Muscle layer of duodenum (tissue), 2 donors: ENCODE data around the gene SHLD1.
"Not testable (repeated sequence)": the region's sequence is repeated elsewhere in the genome, so short reads cannot be mapped to it uniquely, and the experiment has no call there.

Experiments
- H3K27ac ChIP-seq: one replicate; pipeline ENCODE4 v1.7.0; 2013; ENCODE audit warnings: mild to moderate bottlenecking, low read length
- H3K27me3 ChIP-seq: one replicate; pipeline ENCODE4 v1.7.0; 2013; ENCODE audit warnings: low read depth, mild to moderate bottlenecking, control low read depth, low read length
- H3K36me3 ChIP-seq, 2 donors: one replicate each; pipeline ENCODE4 v1.7.0; 2013; ENCODE audit warnings: low read length in 2 of 2, control low read depth in 1 of 2, mild to moderate bottlenecking in 1 of 2; ENCODE audit not compliant: insufficient read depth in 2 of 2, control insufficient read depth in 1 of 2
- H3K4me1 ChIP-seq, 2 donors: one replicate each; pipeline ENCODE4 v1.7.0; 2013; ENCODE audit warnings: low read length in 2 of 2, mild to moderate bottlenecking in 2 of 2, control low read depth in 1 of 2, moderate library complexity in 1 of 2; ENCODE audit not compliant: insufficient read depth in 2 of 2, control insufficient read depth in 1 of 2
- H3K4me3 ChIP-seq, 2 donors: one replicate each; pipeline ENCODE4 v1.7.0; 2013; ENCODE audit warnings: low read length in 2 of 2, low read depth in 1 of 2, mild to moderate bottlenecking in 1 of 2
- H3K9me3 ChIP-seq, 2 donors: one replicate each; pipeline ENCODE4 v1.7.0; 2013; ENCODE audit warnings: low read length in 2 of 2, control low read depth in 1 of 2, mild to moderate bottlenecking in 1 of 2; ENCODE audit not compliant: control insufficient read depth in 1 of 2
- donor health status: healthy.

The SHLD1 gene, protein sequence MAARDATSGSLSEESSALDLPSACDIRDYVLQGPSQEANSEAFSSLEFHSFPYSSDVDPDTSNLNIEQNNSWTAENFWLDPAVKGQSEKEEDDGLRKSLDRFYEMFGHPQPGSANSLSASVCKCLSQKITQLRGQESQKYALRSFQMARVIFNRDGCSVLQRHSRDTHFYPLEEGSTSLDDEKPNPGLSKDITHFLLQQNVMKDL

DNA sequence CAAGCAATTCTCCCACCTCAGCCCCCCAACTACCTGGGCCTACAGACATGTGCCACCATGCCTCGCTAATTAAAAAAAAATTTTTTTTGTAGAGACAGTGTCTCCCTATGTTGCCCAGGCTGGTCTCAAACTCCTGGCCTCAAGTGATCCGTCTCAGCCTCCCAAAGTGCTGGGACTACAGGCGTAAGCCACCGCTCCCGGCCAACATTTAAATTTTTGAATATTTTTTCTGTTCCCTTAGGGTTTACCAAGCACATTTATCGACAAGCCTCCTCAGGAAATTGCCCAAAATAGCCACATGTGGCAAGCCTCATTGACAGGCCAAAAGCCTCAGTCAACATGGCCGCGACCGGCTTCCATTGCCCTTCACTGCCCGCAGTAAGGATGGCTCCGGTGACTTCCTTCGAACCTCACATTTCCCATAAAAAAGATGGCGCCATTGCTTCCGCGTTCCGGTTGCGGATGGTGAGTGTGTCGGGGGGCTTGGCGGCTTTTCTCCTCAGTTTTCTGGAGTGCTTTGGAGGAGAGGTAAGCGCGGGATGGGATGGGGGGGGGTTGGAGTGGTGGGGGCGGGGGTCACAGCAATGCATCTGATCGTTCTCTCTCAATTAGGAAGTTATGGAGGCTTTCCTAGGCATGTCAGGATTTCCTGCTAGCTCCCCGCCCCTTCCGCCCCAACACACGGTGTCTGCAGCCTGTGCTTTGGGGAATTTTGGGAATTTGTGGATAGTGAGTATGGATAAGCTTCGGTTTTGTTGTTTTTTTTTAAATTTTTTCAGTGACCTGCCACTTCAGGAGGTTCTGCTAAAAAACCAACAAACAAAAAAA, at the start of gene SHLD1:
TSS of gene SHLD1 (plus strand) at position 450 of the 828 bp plus-strand sequence. CDS start 22,465 bp downstream, outside the sequence.
- H3K27ac ChIP-seq: peak within 1 kb of the TSS; percentile 56

DNA sequence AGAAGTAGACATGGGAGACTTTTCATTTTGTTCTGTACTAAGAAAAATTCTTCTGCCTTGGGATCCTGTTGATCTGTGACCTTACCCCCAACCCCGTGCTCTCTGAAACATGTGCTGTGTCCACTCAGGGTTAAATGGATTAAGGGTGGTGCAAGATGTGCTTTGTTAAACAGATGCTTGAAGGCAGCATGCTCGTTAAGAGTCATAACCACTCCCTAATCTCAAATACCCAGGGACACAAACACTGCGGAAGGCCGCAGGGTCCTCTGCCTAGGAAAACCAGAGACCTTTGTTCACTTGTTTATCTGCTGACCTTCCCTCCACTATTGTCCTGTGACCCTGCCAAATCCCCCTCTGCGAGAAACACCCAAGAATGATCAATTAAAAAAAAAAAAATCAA, 47.9 kb upstream of the SHLD1 start:
- H3K27me3 ChIP-seq, H3K9me3 ChIP-seq, H3K27ac ChIP-seq, H3K4me3 ChIP-seq, H3K36me3 ChIP-seq, H3K4me1 ChIP-seq: not testable (repeated sequence)

More for the DNA sequence above, at the start of gene SHLD1:
- Histone ChIP-seq H3K4me1 (peaks cover 4 to 7% of the 10 kb centered on the region in 2 donors), H3K4me3 (peak within 1 kb of the TSS; percentile 77 to 79), H3K27me3 (no peaks in the 10 kb centered on the region), H3K36me3 (no peaks in the 10 kb centered on the region), H3K9me3 (no peaks in the 10 kb centered on the region)

DNA sequence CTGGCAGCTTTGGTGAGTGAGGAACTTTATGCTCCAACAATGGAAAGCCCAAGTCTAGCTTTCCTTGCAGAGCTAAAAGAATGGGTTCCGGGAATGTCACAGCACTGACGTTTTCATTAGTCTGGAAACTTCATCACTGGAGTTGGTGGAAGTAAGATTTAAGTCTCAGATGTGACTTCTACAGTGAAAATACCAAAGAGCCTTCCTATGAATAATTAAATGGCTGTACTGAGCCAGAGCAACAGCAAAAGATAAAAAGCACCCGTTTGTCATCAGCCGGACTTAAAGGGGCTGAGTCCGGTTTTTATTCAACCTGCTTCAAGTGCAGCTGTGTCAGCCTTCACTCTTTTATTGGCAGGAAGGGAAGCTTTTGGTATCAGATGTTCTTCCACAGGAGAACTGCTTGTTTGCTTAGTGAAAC, 46.5 kb upstream of the SHLD1 start:
- H3K27ac ChIP-seq: no peak overlapping the region

DNA sequence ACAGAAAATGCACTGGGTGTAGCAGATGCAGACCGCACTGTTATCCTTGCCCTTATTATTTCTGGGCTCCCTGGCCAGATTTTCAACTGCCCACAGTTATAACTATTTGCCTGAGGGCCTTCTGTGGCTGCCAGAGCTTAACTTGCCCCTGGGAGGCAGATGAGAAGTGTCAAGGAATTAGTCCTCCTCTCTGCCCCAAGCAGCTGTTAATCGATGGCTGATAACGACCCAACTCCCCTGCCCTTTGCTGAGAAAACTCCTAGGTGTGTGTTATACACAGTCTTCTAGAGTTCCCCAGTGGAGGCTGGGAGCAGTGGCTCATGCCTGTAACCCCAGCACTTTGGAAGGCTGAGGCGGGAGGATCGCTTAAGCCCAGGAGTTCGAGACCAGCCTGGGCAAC, 44.4 kb upstream of the SHLD1 start:
- no peaks in the 10 kb centered on the region for H3K9me3 ChIP-seq
- H3K27me3 ChIP-seq: no peaks in the 10 kb centered on the region
- no peaks in the 10 kb centered on the region for H3K36me3 ChIP-seq
- H3K27ac ChIP-seq: no peak overlapping the region
- H3K4me3 ChIP-seq: no peak overlapping the region
- H3K4me1 ChIP-seq: peaks cover 4 to 5% of the 10 kb centered on the region in 2 donors

More for the DNA sequence above, 46.5 kb upstream of the SHLD1 start:
- no peaks in the 10 kb centered on the region for H3K36me3 ChIP-seq
- no peaks in the 10 kb centered on the region for H3K27me3 ChIP-seq
- H3K9me3 ChIP-seq: no peaks in the 10 kb centered on the region
- H3K4me3 ChIP-seq: peak overlapping the region in 1 of 2 donors; percentile 12
- peaks cover 0 to 5% of the 10 kb centered on the region in 2 donors for H3K4me1 ChIP-seq

DNA sequence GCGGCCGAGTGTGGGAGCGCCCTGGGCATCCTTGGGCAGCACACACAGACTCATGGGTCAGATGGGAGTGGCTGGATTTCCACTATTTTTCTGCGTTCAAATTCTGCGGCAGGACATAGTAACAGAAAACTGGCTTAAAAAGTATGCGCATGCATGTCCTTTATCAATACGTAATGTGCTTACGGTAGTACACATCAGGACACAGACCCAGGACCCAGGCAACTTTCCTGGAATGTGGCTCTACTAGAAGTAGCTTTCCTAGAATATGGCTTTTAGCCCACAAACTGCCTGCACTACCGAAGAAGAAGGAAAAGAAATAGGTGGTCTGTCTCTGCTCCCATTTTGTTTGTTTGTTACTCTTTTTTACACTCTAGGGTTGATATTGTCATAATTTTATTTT, 43.4 kb upstream of the SHLD1 start:
- H3K27ac ChIP-seq: no peak overlapping the region
- H3K4me3 ChIP-seq: no peak overlapping the region
- H3K36me3 ChIP-seq: no peaks in the 10 kb centered on the region
- peaks cover 5 to 6% of the 10 kb centered on the region in 2 donors for H3K4me1 ChIP-seq
- no peaks in the 10 kb centered on the region for H3K9me3 ChIP-seq
- H3K27me3 ChIP-seq: no peaks in the 10 kb centered on the region

DNA sequence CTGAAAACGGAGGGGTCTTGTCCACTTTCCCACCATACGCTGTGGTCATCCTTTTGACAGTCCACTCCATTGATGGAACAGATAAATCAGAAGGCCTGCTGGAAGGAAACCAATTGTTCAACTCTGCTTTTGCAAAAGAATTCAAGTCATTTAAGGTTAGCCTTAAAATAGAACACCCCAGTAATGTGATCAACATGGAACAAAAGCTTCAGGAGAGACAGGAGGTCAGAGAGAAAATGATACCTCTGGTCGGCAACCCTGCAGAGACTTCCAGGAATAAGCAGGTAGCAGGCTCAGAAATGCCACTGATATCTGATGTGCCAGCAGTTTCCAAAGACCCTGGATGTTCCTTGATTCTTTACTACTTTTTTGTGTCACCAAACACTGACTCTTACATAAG, 39.6 kb upstream of the SHLD1 start:
- no peak overlapping the region for H3K27ac ChIP-seq
- H3K36me3 ChIP-seq: no peaks in the 10 kb centered on the region
- no peak overlapping the region for H3K4me3 ChIP-seq
- H3K9me3 ChIP-seq: peaks cover 3 to 7% of the 10 kb centered on the region in 2 donors
- H3K27me3 ChIP-seq: no peaks in the 10 kb centered on the region
- H3K4me1 ChIP-seq: peaks cover 0 to 6% of the 10 kb centered on the region in 2 donors

DNA sequence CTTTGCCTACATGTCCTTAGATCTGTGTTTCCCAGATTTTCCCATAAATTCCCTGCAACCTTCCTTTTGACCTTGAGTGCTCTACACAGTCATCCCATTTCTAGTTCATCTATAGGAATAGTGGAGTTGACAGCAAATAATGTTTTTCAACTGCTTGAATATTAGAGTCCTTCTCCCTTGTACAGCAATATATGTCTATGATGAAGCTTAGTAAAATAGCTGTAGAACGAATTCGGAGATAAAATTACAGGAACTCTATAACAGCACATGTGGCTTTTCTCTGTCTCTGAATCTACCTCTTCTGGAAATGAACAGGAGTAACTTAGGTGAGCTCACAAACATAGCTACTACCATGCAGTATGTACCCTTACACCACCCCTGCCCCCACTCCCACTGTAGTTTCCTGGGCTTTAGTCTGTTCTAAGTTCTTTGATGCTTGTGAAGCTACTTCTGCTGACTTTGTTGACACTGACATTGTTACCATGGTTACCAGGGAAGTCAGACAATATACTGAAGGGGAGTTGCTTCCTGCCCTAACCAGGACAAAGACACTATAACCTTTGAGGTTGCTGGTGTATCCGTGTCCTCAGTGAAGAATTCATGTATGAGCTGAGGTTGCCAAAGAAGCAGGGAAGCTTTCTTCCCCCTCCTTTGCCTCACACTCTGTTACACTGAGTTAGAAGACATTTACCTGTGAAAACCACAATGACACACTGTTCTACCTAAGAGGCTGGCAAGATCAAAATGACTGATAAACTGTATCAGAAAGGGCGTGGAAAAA, 35.8 kb upstream of the SHLD1 start:
- Histone ChIP-seq H3K27ac (no peak overlapping the region), H3K27me3 (no peaks in the 10 kb centered on the region), H3K36me3 (no peaks in the 10 kb centered on the region), H3K4me3 (no peak overlapping the region), H3K4me1 (peaks cover 0 to 6% of the 10 kb centered on the region in 2 donors), H3K9me3 (peaks cover 3 to 7% of the 10 kb centered on the region in 2 donors)

DNA sequence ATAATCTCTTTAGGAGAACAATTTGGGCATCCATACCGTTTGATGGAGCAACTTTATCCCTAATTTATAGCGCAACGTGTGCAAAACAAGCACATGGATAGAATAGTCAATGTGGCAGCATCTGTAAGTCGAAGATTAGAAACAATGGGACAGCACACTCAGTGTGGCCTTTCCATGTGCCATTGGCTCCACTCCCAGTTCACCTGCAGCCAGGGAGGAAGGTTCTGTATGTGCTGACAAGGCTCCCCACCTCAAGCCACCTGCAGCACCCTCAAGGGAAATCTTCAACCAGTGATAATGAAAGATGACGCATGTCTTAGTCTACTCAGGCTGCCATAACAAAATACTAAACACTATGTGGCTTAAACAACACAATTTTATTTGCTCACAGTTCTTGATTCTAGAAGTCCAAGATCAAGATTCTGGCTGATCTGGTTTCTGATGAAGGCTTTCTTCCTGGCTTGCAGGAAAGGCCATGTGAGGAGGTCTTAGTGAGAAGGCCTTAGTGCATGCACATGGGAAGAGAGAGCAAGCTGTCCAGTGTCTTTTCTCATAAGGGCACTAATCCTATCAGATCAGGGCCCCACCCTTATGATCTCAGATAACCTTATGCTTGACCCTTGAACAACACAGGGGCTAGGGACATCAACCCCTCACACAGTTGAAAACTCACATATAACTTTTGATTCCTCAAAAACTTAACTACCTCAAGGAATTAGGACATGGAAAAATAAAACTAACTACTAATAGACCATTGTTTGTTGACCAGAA, 34.9 kb upstream of the SHLD1 start:
- Histone ChIP-seq H3K36me3 (no peaks in the 10 kb centered on the region), H3K4me3 (no peak overlapping the region), H3K4me1 (peaks cover 0 to 6% of the 10 kb centered on the region in 2 donors), H3K9me3 (peaks cover 3 to 7% of the 10 kb centered on the region in 2 donors), H3K27me3 (no peaks in the 10 kb centered on the region), H3K27ac (no peak overlapping the region)

DNA sequence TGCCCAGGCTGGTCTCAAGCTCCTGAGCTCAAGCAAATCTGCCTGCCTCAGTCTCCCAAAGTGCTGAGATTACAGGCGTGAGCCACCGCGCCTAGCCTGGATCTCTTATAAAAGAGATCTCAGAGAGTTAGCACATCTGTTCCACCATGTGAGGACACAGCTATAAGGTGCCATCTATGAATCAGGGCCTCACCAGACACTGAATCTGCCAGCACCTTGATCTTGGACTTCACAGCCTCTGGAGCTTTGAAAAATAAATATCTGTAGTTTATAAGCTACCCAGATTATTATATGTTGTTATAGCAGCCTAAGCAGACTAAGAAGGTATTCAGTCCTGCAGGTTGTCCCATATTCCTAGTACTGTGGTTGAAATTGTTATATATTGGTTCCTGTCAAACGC, 33.2 kb upstream of the SHLD1 start:
- no peaks in the 10 kb centered on the region for H3K36me3 ChIP-seq
- H3K27ac ChIP-seq: no peak overlapping the region
- no peaks in the 10 kb centered on the region for H3K4me1 ChIP-seq
- H3K4me3 ChIP-seq: no peak overlapping the region
- no peaks in the 10 kb centered on the region for H3K27me3 ChIP-seq
- H3K9me3 ChIP-seq: peaks cover 3 to 7% of the 10 kb centered on the region in 2 donors

DNA sequence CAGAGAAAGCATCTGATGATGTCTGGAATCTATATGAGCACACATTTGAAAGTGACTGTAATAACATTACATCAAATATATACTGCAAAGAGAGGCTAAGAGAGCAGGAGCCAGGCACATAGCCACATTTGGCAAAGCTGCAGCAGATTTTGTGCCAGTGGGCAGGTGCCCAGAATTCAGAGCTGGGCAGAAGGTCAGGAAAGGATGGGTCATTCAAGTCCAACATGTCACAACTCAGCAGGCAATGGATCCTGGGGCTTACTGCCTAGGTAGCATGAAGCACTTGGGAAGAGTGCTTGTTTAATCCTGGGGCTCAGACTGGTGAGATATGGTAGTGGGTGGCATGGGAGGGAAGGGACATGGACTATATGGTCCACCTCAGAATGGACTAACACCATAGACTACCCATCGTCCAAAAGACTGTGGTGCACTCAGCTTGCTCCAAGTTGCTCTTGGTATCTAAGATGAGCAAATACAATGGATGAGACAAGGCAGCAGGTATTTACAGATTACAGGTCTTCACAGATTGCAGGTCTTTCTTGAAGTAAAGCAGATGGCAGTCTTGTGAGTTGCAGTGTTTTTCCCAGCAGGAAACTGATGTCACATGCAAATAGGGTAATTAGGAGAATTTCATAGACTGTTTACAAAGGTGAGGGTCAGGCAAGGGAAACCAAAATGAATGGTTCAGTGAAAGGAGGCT, 31.2 kb upstream of the SHLD1 start:
- no peaks in the 10 kb centered on the region for H3K27me3 ChIP-seq
- H3K9me3 ChIP-seq: peaks cover 3 to 7% of the 10 kb centered on the region in 2 donors
- no peaks in the 10 kb centered on the region for H3K4me1 ChIP-seq
- no peaks in the 10 kb centered on the region for H3K36me3 ChIP-seq
- H3K4me3 ChIP-seq: no peak overlapping the region
- no peak overlapping the region for H3K27ac ChIP-seq
